HepG2 (cell line): ENCODE results near the gene CEP68. TPM values are rescaled to one million over a fixed set of nuclear protein-coding genes. Genes with fewer than 3 reads are reported as not detected.

Experiments used
- RARA ChIP-seq: IDR thresholded peaks from 2 replicates; pipeline ENCODE4 v1.6.1; 2016; ENCODE audit warnings: missing genetic modification reagents, missing compliant biosample characterization
- TCF7 ChIP-seq: sonication (generic); IDR thresholded peaks from 2 replicates; pipeline ENCODE4 v1.6.1; 2016; ENCODE audit warnings: antibody characterized with exemption, low read depth
- U2AF2 ChIP-seq: fragments of 200-400 bp; formaldehyde crosslinking; IDR thresholded peaks from 2 replicates; pipeline ENCODE4 v1.6.1; 2017; ENCODE audit warnings: low read depth, mild to moderate bottlenecking, low read length
- ZNF883 ChIP-seq: sonication (generic); formaldehyde crosslinking; IDR thresholded peaks from 2 replicates; pipeline ENCODE4 v1.5.1; 2020; ENCODE audit warnings: mild to moderate bottlenecking, missing genetic modification reagents; ENCODE audit errors: not compliant biosample characterization
- polyA plus RNA-seq, 8 experiments: library from polyadenylated mRNA; depleted of rRNA in 3 of 8; stranded (reverse) in 7 of 8; unstranded in 1 of 8; fragments of >200 nt; fragmentation: Illumina TruSeq in 4 of 8; extraction: Trizol in 4 of 8; gene quantifications; 2 replicates each; pipeline versions ENCODE4 v1.2.1 to v1.2.3, GENCODE V29; 2011 to 2016; ENCODE audit warnings: low read depth in 4 of 8, missing spikeins in 1 of 8, mixed read lengths in 1 of 8; ENCODE audit not compliant: insufficient read depth in 1 of 8
- total RNA-seq, 5 experiments: library from RNA; depleted of rRNA; stranded (reverse); fragments of >200 nt; fragmentation: Illumina TruSeq; extraction: Trizol; gene quantifications; 2 replicates each; pipeline ENCODE4 v1.2.3, GENCODE V29; 2016; ENCODE audit warnings: low read depth in 1 of 5
- TF ChIP-seq, protein P1 (sequence below): sonication (generic); formaldehyde crosslinking; IDR thresholded peaks from 2 replicates; pipeline ENCODE4 v1.5.0; 2020; ENCODE audit warnings: missing genetic modification reagents
- TF ChIP-seq, protein P2 (sequence below): fragments of 450-650 bp; IDR thresholded peaks from 2 replicates; pipeline ENCODE4 v1.6.1; 2017
- TF ChIP-seq, protein P3 (sequence below): sonication (generic); formaldehyde crosslinking; IDR thresholded peaks from 2 replicates; pipeline ENCODE4 v1.4.0; 2020; ENCODE audit warnings: missing genetic modification reagents, borderline replicate concordance
- TF ChIP-seq, protein P4 (sequence below): fragments of 450-650 bp; IDR thresholded peaks from 2 replicates; pipeline ENCODE4 v1.6.1; 2016
- TF ChIP-seq, protein P5 (sequence below): sonication (generic); formaldehyde crosslinking; IDR thresholded peaks from 2 replicates; pipeline ENCODE4 v1.4.0; 2020; ENCODE audit warnings: missing genetic modification reagents
- TF ChIP-seq, protein P6 (sequence below), 2 experiments: sonication (generic) in 1 of 2; formaldehyde crosslinking in 1 of 2; IDR thresholded peaks; 2 replicates each; pipeline versions ENCODE4 v1.6.1 to v1.9.0; 2014 to 2022; ENCODE audit warnings: antibody characterized with exemption in 1 of 2, borderline replicate concordance in 1 of 2, inconsistent platforms in 1 of 2, low read depth in 1 of 2, missing genetic modification reagents in 1 of 2
- TF ChIP-seq, protein P7 (sequence below): IDR thresholded peaks from 2 replicates; pipeline ENCODE4 v1.6.1; 2016
- TF ChIP-seq, protein P8 (sequence below): sonication (generic); formaldehyde crosslinking; IDR thresholded peaks from 2 replicates; pipeline ENCODE4 v1.4.0; 2020; ENCODE audit warnings: missing genetic modification reagents

CEP68 gene
- total and polyA plus RNA-seq, 2 of the 13 experiments (the other 11 are each of a cell fraction or from before 2014, with no cell fraction given): 5.7 to 9.3 TPM

DNA sequence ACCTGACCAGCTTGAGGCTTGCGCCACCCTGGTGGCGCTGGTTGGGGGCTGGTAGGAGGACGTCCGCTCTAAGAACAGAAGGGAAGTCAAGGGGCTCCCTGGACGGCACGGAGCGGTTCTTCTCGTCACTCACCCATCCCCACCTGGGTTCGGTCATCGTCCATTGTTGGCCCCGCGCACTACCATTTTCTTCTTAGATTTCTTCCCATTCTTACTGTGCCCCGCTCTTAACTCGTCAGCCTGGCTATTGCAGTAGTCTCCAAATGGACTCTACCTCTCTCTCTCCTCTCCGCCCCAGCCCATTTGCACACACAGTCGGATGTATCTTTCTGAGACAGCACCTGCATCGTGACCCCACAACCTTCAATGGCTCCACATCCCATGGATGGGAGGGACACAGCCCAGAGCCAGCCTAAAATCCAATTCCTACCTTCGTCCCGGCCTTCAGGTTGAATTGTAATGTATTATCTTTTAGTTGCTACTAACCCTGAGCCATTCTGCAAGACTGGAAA, 74.5 kb downstream of the CEP68 start (continued):
- TF ChIP-seq RARA (CRISPR knock-in tag): no peak
- TF ChIP-seq, protein P1, sequence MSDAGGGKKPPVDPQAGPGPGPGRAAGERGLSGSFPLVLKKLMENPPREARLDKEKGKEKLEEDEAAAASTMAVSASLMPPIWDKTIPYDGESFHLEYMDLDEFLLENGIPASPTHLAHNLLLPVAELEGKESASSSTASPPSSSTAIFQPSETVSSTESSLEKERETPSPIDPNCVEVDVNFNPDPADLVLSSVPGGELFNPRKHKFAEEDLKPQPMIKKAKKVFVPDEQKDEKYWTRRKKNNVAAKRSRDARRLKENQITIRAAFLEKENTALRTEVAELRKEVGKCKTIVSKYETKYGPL (CRISPR knock-in tag): no peak
- TF ChIP-seq, protein P2, sequence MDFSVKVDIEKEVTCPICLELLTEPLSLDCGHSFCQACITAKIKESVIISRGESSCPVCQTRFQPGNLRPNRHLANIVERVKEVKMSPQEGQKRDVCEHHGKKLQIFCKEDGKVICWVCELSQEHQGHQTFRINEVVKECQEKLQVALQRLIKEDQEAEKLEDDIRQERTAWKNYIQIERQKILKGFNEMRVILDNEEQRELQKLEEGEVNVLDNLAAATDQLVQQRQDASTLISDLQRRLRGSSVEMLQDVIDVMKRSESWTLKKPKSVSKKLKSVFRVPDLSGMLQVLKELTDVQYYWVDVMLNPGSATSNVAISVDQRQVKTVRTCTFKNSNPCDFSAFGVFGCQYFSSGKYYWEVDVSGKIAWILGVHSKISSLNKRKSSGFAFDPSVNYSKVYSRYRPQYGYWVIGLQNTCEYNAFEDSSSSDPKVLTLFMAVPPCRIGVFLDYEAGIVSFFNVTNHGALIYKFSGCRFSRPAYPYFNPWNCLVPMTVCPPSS: no peak
- TF ChIP-seq, protein P3, sequence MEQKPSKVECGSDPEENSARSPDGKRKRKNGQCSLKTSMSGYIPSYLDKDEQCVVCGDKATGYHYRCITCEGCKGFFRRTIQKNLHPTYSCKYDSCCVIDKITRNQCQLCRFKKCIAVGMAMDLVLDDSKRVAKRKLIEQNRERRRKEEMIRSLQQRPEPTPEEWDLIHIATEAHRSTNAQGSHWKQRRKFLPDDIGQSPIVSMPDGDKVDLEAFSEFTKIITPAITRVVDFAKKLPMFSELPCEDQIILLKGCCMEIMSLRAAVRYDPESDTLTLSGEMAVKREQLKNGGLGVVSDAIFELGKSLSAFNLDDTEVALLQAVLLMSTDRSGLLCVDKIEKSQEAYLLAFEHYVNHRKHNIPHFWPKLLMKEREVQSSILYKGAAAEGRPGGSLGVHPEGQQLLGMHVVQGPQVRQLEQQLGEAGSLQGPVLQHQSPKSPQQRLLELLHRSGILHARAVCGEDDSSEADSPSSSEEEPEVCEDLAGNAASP: peak; percentile 4; the same call in 1 of the 2 replicates
- no peak for TF ChIP-seq TCF7
- peak; percentile 19 for TF ChIP-seq ZNF883 (CRISPR knock-in tag)
- 0 out of 2 replicates have a peak, but pooled peaks have one; percentile 53 for TF ChIP-seq U2AF2
- TF ChIP-seq, protein P4, sequence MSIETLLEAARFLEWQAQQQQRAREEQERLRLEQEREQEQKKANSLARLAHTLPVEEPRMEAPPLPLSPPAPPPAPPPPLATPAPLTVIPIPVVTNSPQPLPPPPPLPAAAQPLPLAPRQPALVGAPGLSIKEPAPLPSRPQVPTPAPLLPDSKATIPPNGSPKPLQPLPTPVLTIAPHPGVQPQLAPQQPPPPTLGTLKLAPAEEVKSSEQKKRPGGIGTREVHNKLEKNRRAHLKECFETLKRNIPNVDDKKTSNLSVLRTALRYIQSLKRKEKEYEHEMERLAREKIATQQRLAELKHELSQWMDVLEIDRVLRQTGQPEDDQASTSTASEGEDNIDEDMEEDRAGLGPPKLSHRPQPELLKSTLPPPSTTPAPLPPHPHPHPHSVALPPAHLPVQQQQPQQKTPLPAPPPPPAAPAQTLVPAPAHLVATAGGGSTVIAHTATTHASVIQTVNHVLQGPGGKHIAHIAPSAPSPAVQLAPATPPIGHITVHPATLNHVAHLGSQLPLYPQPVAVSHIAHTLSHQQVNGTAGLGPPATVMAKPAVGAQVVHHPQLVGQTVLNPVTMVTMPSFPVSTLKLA: no peak
- TF ChIP-seq, protein P5, sequence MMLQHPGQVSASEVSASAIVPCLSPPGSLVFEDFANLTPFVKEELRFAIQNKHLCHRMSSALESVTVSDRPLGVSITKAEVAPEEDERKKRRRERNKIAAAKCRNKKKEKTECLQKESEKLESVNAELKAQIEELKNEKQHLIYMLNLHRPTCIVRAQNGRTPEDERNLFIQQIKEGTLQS (CRISPR knock-in tag): no peak
- TF ChIP-seq, protein P6, sequence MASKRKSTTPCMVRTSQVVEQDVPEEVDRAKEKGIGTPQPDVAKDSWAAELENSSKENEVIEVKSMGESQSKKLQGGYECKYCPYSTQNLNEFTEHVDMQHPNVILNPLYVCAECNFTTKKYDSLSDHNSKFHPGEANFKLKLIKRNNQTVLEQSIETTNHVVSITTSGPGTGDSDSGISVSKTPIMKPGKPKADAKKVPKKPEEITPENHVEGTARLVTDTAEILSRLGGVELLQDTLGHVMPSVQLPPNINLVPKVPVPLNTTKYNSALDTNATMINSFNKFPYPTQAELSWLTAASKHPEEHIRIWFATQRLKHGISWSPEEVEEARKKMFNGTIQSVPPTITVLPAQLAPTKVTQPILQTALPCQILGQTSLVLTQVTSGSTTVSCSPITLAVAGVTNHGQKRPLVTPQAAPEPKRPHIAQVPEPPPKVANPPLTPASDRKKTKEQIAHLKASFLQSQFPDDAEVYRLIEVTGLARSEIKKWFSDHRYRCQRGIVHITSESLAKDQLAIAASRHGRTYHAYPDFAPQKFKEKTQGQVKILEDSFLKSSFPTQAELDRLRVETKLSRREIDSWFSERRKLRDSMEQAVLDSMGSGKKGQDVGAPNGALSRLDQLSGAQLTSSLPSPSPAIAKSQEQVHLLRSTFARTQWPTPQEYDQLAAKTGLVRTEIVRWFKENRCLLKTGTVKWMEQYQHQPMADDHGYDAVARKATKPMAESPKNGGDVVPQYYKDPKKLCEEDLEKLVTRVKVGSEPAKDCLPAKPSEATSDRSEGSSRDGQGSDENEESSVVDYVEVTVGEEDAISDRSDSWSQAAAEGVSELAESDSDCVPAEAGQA (IDR thresholded peaks at IDR 0.05; ENCODE audit: low read depth): no peak
- TF ChIP-seq, protein P6 (CRISPR knock-in tag; IDR thresholded peaks at IDR 0.05; ENCODE audit: borderline replicate concordance): no peak
- TF ChIP-seq, protein P7, sequence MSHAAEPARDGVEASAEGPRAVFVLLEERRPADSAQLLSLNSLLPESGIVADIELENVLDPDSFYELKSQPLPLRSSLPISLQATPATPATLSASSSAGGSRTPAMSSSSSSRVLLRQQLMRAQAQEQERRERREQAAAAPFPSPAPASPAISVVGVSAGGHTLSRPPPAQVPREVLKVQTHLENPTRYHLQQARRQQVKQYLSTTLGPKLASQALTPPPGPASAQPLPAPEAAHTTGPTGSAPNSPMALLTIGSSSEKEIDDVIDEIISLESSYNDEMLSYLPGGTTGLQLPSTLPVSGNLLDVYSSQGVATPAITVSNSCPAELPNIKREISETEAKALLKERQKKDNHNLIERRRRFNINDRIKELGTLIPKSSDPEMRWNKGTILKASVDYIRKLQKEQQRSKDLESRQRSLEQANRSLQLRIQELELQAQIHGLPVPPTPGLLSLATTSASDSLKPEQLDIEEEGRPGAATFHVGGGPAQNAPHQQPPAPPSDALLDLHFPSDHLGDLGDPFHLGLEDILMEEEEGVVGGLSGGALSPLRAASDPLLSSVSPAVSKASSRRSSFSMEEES (CRISPR knock-in tag): no peak; the same call in 1 of the 2 replicates
- TF ChIP-seq, protein P8, sequence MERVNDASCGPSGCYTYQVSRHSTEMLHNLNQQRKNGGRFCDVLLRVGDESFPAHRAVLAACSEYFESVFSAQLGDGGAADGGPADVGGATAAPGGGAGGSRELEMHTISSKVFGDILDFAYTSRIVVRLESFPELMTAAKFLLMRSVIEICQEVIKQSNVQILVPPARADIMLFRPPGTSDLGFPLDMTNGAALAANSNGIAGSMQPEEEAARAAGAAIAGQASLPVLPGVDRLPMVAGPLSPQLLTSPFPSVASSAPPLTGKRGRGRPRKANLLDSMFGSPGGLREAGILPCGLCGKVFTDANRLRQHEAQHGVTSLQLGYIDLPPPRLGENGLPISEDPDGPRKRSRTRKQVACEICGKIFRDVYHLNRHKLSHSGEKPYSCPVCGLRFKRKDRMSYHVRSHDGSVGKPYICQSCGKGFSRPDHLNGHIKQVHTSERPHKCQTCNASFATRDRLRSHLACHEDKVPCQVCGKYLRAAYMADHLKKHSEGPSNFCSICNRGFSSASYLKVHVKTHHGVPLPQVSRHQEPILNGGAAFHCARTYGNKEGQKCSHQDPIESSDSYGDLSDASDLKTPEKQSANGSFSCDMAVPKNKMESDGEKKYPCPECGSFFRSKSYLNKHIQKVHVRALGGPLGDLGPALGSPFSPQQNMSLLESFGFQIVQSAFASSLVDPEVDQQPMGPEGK: peak; percentile 57; the same call in 1 of the 2 replicates
